Measurements from ENCODE around the gene CROCC.

DNA sequence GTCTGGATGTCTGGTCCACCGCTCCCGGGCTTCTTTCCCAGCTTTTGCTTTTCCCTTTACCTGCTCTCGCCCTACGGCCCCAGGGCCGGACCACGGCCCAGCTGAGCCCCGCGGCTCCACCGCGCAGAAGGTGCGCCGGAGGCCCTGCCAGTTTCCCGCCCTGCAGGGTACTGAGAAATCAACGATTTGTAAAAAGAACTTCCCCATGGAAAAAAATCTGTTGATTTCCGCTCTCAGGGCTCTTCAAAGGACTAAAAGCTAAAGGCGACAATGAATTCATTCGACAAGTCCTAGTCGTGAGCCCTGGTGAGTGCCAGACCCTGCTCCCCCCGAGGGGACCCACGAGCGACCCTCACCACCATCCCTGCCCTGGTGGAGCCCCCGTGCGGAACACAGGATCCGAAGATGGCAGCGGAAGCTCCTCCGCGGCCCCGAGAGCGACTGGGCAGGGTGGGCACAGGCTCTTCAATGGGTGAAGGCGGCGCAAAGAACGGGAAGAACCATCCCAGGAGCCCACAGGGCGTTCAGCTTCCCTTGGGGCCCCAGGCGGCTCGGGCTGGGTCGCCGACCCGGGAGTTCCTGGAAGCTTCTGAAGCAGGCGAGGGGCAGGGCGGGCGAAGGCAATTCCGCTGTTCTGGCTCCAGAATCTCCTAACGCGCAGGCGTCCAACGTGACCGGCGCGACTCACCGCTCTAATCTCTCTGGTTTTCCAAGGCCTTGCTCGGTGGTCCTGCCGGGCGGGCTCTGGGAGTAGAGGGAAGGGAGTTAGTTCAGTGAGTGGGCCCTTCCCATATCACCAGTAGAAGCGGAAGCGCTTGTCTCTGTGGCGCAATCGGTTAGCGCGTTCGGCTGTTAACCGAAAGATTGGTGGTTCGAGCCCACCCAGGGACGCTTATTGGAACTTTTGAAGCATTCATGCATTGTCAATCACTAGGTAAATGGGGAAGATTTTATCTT lies 32.6 kb upstream of the CROCC start:
- TF ChIP-seq, protein P1, sequence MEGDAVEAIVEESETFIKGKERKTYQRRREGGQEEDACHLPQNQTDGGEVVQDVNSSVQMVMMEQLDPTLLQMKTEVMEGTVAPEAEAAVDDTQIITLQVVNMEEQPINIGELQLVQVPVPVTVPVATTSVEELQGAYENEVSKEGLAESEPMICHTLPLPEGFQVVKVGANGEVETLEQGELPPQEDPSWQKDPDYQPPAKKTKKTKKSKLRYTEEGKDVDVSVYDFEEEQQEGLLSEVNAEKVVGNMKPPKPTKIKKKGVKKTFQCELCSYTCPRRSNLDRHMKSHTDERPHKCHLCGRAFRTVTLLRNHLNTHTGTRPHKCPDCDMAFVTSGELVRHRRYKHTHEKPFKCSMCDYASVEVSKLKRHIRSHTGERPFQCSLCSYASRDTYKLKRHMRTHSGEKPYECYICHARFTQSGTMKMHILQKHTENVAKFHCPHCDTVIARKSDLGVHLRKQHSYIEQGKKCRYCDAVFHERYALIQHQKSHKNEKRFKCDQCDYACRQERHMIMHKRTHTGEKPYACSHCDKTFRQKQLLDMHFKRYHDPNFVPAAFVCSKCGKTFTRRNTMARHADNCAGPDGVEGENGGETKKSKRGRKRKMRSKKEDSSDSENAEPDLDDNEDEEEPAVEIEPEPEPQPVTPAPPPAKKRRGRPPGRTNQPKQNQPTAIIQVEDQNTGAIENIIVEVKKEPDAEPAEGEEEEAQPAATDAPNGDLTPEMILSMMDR (IDR thresholded peaks at IDR 0.05; ENCODE audit: low read length), result no peak
- TF ChIP-seq EZH2 (optimal IDR thresholded peaks at IDR 0.05; ENCODE audit: low read depth, low read length) (no peak), EZH2phosphoT487 (IDR thresholded peaks at IDR 0.05; ENCODE audit: low read length) (no peak)

Measured in MM.1S (cell line).